HepG2 (cell line): ENCODE data around the gene FXR2. TPM values are rescaled to one million over a fixed set of nuclear protein-coding genes. Genes with fewer than 3 reads are reported as not detected.

Source experiments
- HHEX ChIP-seq: IDR thresholded peaks from 2 replicates; pipeline ENCODE4 v1.6.1; 2016; ENCODE audit warnings: control low read depth
- KLF15 ChIP-seq: sonication (generic); formaldehyde crosslinking; IDR thresholded peaks from 2 replicates; pipeline ENCODE4 v1.8.1; 2023; ENCODE audit warnings: borderline replicate concordance, mild to moderate bottlenecking, inconsistent platforms, missing genetic modification reagents, mixed read lengths
- LRRFIP1 ChIP-seq: sonication (generic); formaldehyde crosslinking; conservative IDR thresholded peaks from 2 replicates; pipeline ENCODE4 v1.4.0; 2020; ENCODE audit warnings: missing genetic modification reagents
- MLLT10 ChIP-seq: sonication (generic); formaldehyde crosslinking; IDR thresholded peaks from 2 replicates; pipeline ENCODE4 v1.4.0; 2020; ENCODE audit warnings: missing genetic modification reagents
- NFYC ChIP-seq: IDR thresholded peaks from 2 replicates; pipeline ENCODE4 v1.6.1; 2016; ENCODE audit warnings: missing genetic modification reagents, missing compliant biosample characterization
- SAP130 ChIP-seq: IDR thresholded peaks from 2 replicates; pipeline ENCODE4 v1.6.1; 2016; ENCODE audit warnings: low read depth
- SMC3 ChIP-seq: IDR thresholded peaks from 2 replicates; pipeline ENCODE4 v1.6.1; 2011; ENCODE audit warnings: low read length, improper control_type of control experiment
- ZFP36L1 ChIP-seq: sonication (generic); formaldehyde crosslinking; IDR thresholded peaks from 2 replicates; pipeline ENCODE4 v1.8.0; 2022; ENCODE audit warnings: mild to moderate bottlenecking, missing genetic modification reagents, moderate library complexity
- ZNF235 ChIP-seq: sonication (generic); formaldehyde crosslinking; IDR thresholded peaks from 2 replicates; pipeline ENCODE4 v1.8.1; 2023; ENCODE audit warnings: mild to moderate bottlenecking, missing genetic modification reagents, borderline replicate concordance
- ZNF484 ChIP-seq: sonication (generic); formaldehyde crosslinking; IDR thresholded peaks from 2 replicates; pipeline ENCODE4 v1.5.1; 2020; ENCODE audit warnings: mild to moderate bottlenecking, low read depth, missing genetic modification reagents, borderline replicate concordance
- ZNF501 ChIP-seq: sonication (generic); formaldehyde crosslinking; IDR thresholded peaks from 2 replicates; pipeline ENCODE4 v1.5.1; 2020; ENCODE audit warnings: mild to moderate bottlenecking, moderate library complexity, missing genetic modification reagents
- ZNF564 ChIP-seq: sonication (generic); formaldehyde crosslinking; IDR thresholded peaks from 2 replicates; pipeline ENCODE4 v1.8.1; 2023; ENCODE audit warnings: mild to moderate bottlenecking, missing genetic modification reagents
- ZNF883 ChIP-seq: sonication (generic); formaldehyde crosslinking; IDR thresholded peaks from 2 replicates; pipeline ENCODE4 v1.5.1; 2020; ENCODE audit warnings: mild to moderate bottlenecking, missing genetic modification reagents; ENCODE audit errors: not compliant biosample characterization
- polyA plus RNA-seq, 8 experiments: library from polyadenylated mRNA; depleted of rRNA in 3 of 8; stranded (reverse) in 7 of 8; unstranded in 1 of 8; fragments of >200 nt; fragmentation: Illumina TruSeq in 4 of 8; extraction: Trizol in 4 of 8; gene quantifications; 2 replicates each; pipeline versions ENCODE4 v1.2.1 to v1.2.3, GENCODE V29; 2011 to 2016; ENCODE audit warnings: low read depth in 4 of 8, missing spikeins in 1 of 8, mixed read lengths in 1 of 8; ENCODE audit not compliant: insufficient read depth in 1 of 8
- total RNA-seq, 5 experiments: library from RNA; depleted of rRNA; stranded (reverse); fragments of >200 nt; fragmentation: Illumina TruSeq; extraction: Trizol; gene quantifications; 2 replicates each; pipeline ENCODE4 v1.2.3, GENCODE V29; 2016; ENCODE audit warnings: low read depth in 1 of 5
- TF ChIP-seq, protein P1 (sequence below): IDR thresholded peaks from 2 replicates; pipeline ENCODE4 v1.6.1; 2016
- TF ChIP-seq, protein P2 (sequence below): sonication (generic); formaldehyde crosslinking; IDR thresholded peaks from 2 replicates; pipeline ENCODE4 v1.4.0; 2020; ENCODE audit warnings: missing genetic modification reagents
- TF ChIP-seq, protein P3 (sequence below): IDR thresholded peaks from 2 replicates; pipeline ENCODE4 v1.6.1; 2016; ENCODE audit warnings: missing biosample characterization, missing genetic modification reagents, low read depth
- TF ChIP-seq, protein P4 (sequence below): sonication (generic); formaldehyde crosslinking; IDR thresholded peaks from 2 replicates; pipeline ENCODE4 v1.5.1; 2020; ENCODE audit warnings: missing genetic modification reagents, mild to moderate bottlenecking, borderline replicate concordance
- TF ChIP-seq, protein P5 (sequence below): sonication (generic); formaldehyde crosslinking; IDR thresholded peaks from 2 replicates; pipeline ENCODE4 v1.4.0; 2020; ENCODE audit warnings: missing genetic modification reagents

Gene FXR2
- total and polyA plus RNA-seq, 2 of the 13 experiments (the other 11 are each of a cell fraction or from before 2014, with no cell fraction given) = 20.9 to 24.4 TPM

GRCh38 chr17:7614425-7615264, at the start of gene FXR2 (continued):
- TF ChIP-seq, protein P1, sequence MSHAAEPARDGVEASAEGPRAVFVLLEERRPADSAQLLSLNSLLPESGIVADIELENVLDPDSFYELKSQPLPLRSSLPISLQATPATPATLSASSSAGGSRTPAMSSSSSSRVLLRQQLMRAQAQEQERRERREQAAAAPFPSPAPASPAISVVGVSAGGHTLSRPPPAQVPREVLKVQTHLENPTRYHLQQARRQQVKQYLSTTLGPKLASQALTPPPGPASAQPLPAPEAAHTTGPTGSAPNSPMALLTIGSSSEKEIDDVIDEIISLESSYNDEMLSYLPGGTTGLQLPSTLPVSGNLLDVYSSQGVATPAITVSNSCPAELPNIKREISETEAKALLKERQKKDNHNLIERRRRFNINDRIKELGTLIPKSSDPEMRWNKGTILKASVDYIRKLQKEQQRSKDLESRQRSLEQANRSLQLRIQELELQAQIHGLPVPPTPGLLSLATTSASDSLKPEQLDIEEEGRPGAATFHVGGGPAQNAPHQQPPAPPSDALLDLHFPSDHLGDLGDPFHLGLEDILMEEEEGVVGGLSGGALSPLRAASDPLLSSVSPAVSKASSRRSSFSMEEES (CRISPR knock-in tag) = 0 out of 2 replicates have a peak, but pooled peaks have one; percentile 7
- TF ChIP-seq ZNF883 (CRISPR knock-in tag) (no peak), ZNF235 (CRISPR knock-in tag) (0 out of 2 replicates have a peak, but pooled peaks have one; percentile 41), SAP130 (CRISPR knock-in tag) (peak; percentile 71), NFYC (CRISPR knock-in tag) (peak; percentile 88), HHEX (CRISPR knock-in tag) (no peak), MLLT10 (CRISPR knock-in tag) (no peak), ZNF564 (CRISPR knock-in tag) (no peak), LRRFIP1 (no peak), ZNF501 (CRISPR knock-in tag) (no peak), SMC3 (0 out of 2 replicates have a peak, but pooled peaks have one; percentile 7), ZNF484 (CRISPR knock-in tag) (no peak), ZFP36L1 (CRISPR knock-in tag) (no peak), KLF15 (CRISPR knock-in tag) (peak; percentile 40; the same call in 1 of the 2 replicates)
- TF ChIP-seq, protein P2, sequence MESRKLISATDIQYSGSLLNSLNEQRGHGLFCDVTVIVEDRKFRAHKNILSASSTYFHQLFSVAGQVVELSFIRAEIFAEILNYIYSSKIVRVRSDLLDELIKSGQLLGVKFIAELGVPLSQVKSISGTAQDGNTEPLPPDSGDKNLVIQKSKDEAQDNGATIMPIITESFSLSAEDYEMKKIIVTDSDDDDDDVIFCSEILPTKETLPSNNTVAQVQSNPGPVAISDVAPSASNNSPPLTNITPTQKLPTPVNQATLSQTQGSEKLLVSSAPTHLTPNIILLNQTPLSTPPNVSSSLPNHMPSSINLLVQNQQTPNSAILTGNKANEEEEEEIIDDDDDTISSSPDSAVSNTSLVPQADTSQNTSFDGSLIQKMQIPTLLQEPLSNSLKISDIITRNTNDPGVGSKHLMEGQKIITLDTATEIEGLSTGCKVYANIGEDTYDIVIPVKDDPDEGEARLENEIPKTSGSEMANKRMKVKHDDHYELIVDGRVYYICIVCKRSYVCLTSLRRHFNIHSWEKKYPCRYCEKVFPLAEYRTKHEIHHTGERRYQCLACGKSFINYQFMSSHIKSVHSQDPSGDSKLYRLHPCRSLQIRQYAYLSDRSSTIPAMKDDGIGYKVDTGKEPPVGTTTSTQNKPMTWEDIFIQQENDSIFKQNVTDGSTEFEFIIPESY (CRISPR knock-in tag) = no peak
- TF ChIP-seq, protein P3, sequence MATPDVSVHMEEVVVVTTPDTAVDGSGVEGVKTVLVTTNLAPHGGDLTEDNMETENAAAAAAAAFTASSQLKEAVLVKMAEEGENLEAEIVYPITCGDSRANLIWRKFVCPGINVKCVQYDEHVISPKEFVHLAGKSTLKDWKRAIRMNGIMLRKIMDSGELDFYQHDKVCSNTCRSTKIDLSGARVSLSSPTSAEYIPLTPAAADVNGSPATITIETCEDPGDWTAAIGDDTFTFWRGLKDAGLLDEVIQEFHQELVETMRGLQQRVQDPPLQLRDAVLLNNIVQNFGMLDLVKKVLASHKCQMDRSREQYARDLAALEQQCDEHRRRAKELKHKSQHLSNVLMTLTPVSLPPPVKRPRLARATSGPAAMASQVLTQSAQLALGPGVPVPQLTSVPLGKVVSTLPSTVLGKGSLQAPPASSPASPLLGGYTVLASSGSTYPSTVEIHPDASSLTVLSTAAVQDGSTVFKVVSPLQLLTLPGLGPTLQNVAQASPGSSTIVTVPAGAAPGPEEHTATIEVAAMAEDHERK = no peak
- TF ChIP-seq, protein P4, sequence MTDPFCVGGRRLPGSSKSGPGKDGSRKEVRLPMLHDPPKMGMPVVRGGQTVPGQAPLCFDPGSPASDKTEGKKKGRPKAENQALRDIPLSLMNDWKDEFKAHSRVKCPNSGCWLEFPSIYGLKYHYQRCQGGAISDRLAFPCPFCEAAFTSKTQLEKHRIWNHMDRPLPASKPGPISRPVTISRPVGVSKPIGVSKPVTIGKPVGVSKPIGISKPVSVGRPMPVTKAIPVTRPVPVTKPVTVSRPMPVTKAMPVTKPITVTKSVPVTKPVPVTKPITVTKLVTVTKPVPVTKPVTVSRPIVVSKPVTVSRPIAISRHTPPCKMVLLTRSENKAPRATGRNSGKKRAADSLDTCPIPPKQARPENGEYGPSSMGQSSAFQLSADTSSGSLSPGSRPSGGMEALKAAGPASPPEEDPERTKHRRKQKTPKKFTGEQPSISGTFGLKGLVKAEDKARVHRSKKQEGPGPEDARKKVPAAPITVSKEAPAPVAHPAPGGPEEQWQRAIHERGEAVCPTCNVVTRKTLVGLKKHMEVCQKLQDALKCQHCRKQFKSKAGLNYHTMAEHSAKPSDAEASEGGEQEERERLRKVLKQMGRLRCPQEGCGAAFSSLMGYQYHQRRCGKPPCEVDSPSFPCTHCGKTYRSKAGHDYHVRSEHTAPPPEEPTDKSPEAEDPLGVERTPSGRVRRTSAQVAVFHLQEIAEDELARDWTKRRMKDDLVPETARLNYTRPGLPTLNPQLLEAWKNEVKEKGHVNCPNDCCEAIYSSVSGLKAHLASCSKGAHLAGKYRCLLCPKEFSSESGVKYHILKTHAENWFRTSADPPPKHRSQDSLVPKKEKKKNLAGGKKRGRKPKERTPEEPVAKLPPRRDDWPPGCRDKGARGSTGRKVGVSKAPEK (CRISPR knock-in tag) = no peak
- TF ChIP-seq, protein P5, sequence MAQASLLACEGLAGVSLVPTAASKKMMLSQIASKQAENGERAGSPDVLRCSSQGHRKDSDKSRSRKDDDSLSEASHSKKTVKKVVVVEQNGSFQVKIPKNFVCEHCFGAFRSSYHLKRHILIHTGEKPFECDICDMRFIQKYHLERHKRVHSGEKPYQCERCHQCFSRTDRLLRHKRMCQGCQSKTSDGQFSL (CRISPR knock-in tag) = no peak
